Neural cell (in vitro differentiated cells): ENCODE measurements around the gene TMCC2. TPM values are rescaled to one million over a fixed set of nuclear protein-coding genes. Genes with fewer than 3 reads are reported as not detected.

Experiments used
- H2AFZ ChIP-seq: fragments of 200-600, 300-800 bp; sonication (generic), shearing (Covaris generic); 2 replicates; pipeline ENCODE4 v1.6.0; 2014; ENCODE audit warnings: low read depth, mild to moderate bottlenecking, antibody characterized with exemption, low read length, moderate library complexity
- H3F3A ChIP-seq: fragments of 200-600 bp; shearing (Covaris generic); 2 replicates; pipeline ENCODE4 v1.6.1; 2016; ENCODE audit warnings: mild to moderate bottlenecking, moderate library complexity, mixed read lengths, antibody characterized with exemption, low read length; ENCODE audit not compliant: insufficient read depth, poor library complexity, severe bottlenecking
- H3K27ac ChIP-seq: fragments of 200-600, 300-800 bp; sonication (generic), shearing (Covaris generic); 2 replicates; pipeline ENCODE4 v1.5.1; 2014; ENCODE audit warnings: mild to moderate bottlenecking, low read length, moderate library complexity
- H3K27me3 ChIP-seq: fragments of 300-800, 200-600 bp; sonication (generic), shearing (Covaris generic); 2 replicates; pipeline ENCODE4 v1.6.0; 2014; ENCODE audit warnings: mild to moderate bottlenecking, low read depth, low read length, moderate library complexity; ENCODE audit not compliant: insufficient read depth
- H3K36me3 ChIP-seq: fragments of 300-800, 200-600 bp; sonication (generic), shearing (Covaris generic); 2 replicates; pipeline ENCODE4 v1.5.1; 2014; ENCODE audit warnings: mild to moderate bottlenecking, antibody characterized with exemption, low read length, moderate library complexity; ENCODE audit not compliant: insufficient read depth
- H3K4me2 ChIP-seq: fragments of 300-800, 200-600 bp; sonication (generic), shearing (Covaris generic); 2 replicates; pipeline ENCODE4 v1.6.0; 2014; ENCODE audit warnings: mild to moderate bottlenecking, low read length
- H3K4me3 ChIP-seq: fragments of 300-800, 200-600 bp; sonication (generic), shearing (Covaris generic); 2 replicates; pipeline ENCODE4 v1.5.1; 2014; ENCODE audit warnings: mild to moderate bottlenecking, low read length, moderate library complexity
- H3K79me2 ChIP-seq: fragments of 200-600 bp; shearing (Covaris generic); replicated peaks from 2 replicates; pipeline ENCODE4 v1.6.0; 2014; ENCODE audit warnings: mild to moderate bottlenecking, low read length, moderate library complexity; ENCODE audit not compliant: insufficient read depth
- H3K9ac ChIP-seq: fragments of 300-800, 200-600 bp; sonication (generic), shearing (Covaris generic); 2 replicates; pipeline ENCODE4 v1.6.1; 2016; ENCODE audit warnings: mild to moderate bottlenecking, low read length, mixed read lengths
- H3K9me2 ChIP-seq: fragments of 200-600 bp; shearing (Covaris generic); 2 replicates; pipeline ENCODE4 v1.6.1; 2016; ENCODE audit warnings: mild to moderate bottlenecking, low read length, mixed read lengths; ENCODE audit not compliant: insufficient read depth
- H3K9me3 ChIP-seq: fragments of 200-600, 300-800 bp; sonication (generic), shearing (Covaris generic); 2 replicates; pipeline ENCODE4 v1.6.1; 2016; ENCODE audit warnings: mild to moderate bottlenecking, mixed run types, low read length, moderate library complexity, mixed read lengths
- H4K20me1 ChIP-seq: fragments of 200-600 bp; shearing (Covaris generic); 2 replicates; pipeline ENCODE4 v1.6.1; 2016; ENCODE audit warnings: mild to moderate bottlenecking, mixed run types; ENCODE audit not compliant: insufficient read depth
- EP300 ChIP-seq: fragments of 450-650 bp; conservative IDR thresholded peaks from 2 replicates; pipeline ENCODE4 v1.6.1; 2014; ENCODE audit warnings: antibody characterized with exemption, mild to moderate bottlenecking, moderate library complexity; ENCODE audit not compliant: poor library complexity, severe bottlenecking
- EZH2 ChIP-seq: fragments of 200-600, 300-800 bp; shearing (Covaris generic), sonication (generic); IDR thresholded peaks from 2 replicates; pipeline ENCODE4 v1.6.1; 2014; ENCODE audit warnings: antibody characterized with exemption, low read length, borderline replicate concordance, mild to moderate bottlenecking; ENCODE audit not compliant: insufficient read depth, poor library complexity, severe bottlenecking
- MXI1 ChIP-seq: fragments of 450-650 bp; conservative IDR thresholded peaks from 2 replicates; pipeline ENCODE4 v1.6.1; 2014; ENCODE audit warnings: antibody characterized with exemption, mild to moderate bottlenecking; ENCODE audit not compliant: poor library complexity, severe bottlenecking
- POLR2AphosphoS5 ChIP-seq: IDR thresholded peaks from 2 replicates; pipeline ENCODE4 v1.6.1; 2012
- RAD21 ChIP-seq: fragments of 450-650 bp; conservative IDR thresholded peaks from 2 replicates; pipeline ENCODE4 v1.6.1; 2014; ENCODE audit warnings: antibody characterized with exemption, mild to moderate bottlenecking, moderate library complexity
- SMC3 ChIP-seq: fragments of 450-650 bp; conservative IDR thresholded peaks from 2 replicates; pipeline ENCODE4 v1.6.1; 2014; ENCODE audit warnings: antibody characterized with exemption, mild to moderate bottlenecking, moderate library complexity; ENCODE audit not compliant: poor library complexity
- TAF1 ChIP-seq: IDR thresholded peaks from 2 replicates; pipeline ENCODE4 v1.6.1; 2012; ENCODE audit warnings: low read depth
- polyA plus RNA-seq: library from polyadenylated mRNA; depleted of rRNA; stranded (reverse); fragments of >200 nt; gene quantifications from 2 replicates; pipeline ENCODE4 v1.2.3, GENCODE V29; 2014
- TF ChIP-seq, protein P1 (sequence below): IDR thresholded peaks from 2 replicates; pipeline ENCODE4 v1.6.1; 2012; ENCODE audit warnings: borderline replicate concordance
- TF ChIP-seq, protein P2 (sequence below): fragments of 450-650 bp; IDR thresholded peaks from 2 replicates; pipeline ENCODE4 v1.5.1; 2014; ENCODE audit warnings: antibody characterized with exemption, mild to moderate bottlenecking, moderate library complexity; ENCODE audit not compliant: poor library complexity, severe bottlenecking

Gene TMCC2
- polyA plus RNA-seq, 1 donor from 2014 or later: 32.2 TPM

DNA sequence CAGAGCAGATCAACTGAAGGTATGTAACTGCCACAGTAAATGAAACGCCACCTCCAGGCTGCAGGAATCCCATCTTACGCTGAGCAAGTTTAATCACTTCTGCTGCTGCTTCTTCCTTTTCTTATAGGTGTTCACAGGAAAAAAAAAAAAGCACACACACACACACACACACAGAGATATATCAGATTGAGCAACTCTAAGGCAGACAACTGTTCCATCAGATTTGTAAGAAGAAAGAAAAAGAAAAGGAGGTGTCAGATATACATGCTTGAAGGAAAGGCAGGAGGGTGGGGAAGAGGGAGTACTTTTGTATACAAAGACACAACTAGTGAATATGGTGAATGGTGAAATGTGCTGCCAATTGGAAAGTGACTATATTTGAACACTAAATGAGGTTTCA, 44.8 kb upstream of the TMCC2 start:
- no peak overlapping the region for H2AFZ ChIP-seq
- H3K27me3 ChIP-seq: no peaks in the 10 kb centered on the region
- H3K79me2 ChIP-seq: peaks cover 1% of the 10 kb centered on the region
- TF ChIP-seq, protein P1, sequence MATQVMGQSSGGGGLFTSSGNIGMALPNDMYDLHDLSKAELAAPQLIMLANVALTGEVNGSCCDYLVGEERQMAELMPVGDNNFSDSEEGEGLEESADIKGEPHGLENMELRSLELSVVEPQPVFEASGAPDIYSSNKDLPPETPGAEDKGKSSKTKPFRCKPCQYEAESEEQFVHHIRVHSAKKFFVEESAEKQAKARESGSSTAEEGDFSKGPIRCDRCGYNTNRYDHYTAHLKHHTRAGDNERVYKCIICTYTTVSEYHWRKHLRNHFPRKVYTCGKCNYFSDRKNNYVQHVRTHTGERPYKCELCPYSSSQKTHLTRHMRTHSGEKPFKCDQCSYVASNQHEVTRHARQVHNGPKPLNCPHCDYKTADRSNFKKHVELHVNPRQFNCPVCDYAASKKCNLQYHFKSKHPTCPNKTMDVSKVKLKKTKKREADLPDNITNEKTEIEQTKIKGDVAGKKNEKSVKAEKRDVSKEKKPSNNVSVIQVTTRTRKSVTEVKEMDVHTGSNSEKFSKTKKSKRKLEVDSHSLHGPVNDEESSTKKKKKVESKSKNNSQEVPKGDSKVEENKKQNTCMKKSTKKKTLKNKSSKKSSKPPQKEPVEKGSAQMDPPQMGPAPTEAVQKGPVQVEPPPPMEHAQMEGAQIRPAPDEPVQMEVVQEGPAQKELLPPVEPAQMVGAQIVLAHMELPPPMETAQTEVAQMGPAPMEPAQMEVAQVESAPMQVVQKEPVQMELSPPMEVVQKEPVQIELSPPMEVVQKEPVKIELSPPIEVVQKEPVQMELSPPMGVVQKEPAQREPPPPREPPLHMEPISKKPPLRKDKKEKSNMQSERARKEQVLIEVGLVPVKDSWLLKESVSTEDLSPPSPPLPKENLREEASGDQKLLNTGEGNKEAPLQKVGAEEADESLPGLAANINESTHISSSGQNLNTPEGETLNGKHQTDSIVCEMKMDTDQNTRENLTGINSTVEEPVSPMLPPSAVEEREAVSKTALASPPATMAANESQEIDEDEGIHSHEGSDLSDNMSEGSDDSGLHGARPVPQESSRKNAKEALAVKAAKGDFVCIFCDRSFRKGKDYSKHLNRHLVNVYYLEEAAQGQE: no peak
- TF ChIP-seq TAF1 (no peak), POLR2AphosphoS5 (no peak), MXI1 (no peak), EZH2 (no peak), SMC3 (no peak), RAD21 (no peak), EP300 (no peak)
- TF ChIP-seq, protein P2, sequence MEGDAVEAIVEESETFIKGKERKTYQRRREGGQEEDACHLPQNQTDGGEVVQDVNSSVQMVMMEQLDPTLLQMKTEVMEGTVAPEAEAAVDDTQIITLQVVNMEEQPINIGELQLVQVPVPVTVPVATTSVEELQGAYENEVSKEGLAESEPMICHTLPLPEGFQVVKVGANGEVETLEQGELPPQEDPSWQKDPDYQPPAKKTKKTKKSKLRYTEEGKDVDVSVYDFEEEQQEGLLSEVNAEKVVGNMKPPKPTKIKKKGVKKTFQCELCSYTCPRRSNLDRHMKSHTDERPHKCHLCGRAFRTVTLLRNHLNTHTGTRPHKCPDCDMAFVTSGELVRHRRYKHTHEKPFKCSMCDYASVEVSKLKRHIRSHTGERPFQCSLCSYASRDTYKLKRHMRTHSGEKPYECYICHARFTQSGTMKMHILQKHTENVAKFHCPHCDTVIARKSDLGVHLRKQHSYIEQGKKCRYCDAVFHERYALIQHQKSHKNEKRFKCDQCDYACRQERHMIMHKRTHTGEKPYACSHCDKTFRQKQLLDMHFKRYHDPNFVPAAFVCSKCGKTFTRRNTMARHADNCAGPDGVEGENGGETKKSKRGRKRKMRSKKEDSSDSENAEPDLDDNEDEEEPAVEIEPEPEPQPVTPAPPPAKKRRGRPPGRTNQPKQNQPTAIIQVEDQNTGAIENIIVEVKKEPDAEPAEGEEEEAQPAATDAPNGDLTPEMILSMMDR: no peak
- no peak overlapping the region for H3K27ac ChIP-seq
- H3K4me3 ChIP-seq: no peak overlapping the region
- H3K9me3 ChIP-seq: no peaks in the 10 kb centered on the region
- no peak overlapping the region for H3K9ac ChIP-seq
- no peaks in the 10 kb centered on the region for H4K20me1 ChIP-seq
- H3K36me3 ChIP-seq: no peaks in the 10 kb centered on the region
- no peak overlapping the region for H3K4me2 ChIP-seq
- H3K9me2 ChIP-seq: no peaks in the 10 kb centered on the region
- no peaks in the 10 kb centered on the region for H3F3A ChIP-seq

DNA sequence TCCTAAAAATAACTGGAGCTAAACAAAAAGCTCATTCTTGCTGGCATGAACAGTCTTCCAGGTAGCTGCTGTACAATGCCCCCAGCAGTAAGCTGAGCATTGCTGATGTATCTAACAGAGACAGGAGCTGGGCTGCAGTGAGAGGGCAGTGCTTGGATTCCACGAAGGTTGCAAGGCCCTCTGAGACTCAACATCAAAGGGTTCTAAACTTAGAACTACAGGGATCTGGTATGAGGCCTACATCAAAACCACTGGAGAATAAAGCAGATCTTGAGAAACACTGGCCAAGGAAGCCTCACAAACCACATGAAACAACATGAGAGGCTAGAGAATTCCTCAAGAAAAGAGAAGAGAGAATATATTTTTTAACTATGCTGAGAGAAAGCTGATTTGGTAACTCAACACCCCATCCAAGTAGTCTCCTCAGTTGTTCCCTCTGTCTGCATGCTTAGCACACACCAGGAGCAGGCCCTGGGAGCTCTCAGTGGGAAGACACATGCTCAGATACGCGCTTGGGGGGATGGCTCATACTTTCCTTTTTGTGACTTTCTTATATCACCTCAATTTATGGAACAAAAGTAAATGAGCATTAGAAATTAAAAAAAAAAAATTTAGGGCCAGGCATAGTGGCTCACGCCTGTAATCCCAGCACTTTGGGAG, 43.9 kb upstream of the TMCC2 start:
- no peaks in the 10 kb centered on the region for H3F3A ChIP-seq
- no peaks in the 10 kb centered on the region for H3K9me3 ChIP-seq
- peaks cover 5% of the 10 kb centered on the region for H3K79me2 ChIP-seq
- H3K36me3 ChIP-seq: no peaks in the 10 kb centered on the region
- TF ChIP-seq, protein P2: no peak
- TF ChIP-seq MXI1 (no peak), RAD21 (no peak), EP300 (no peak), SMC3 (no peak), TAF1 (no peak), EZH2 (no peak), POLR2AphosphoS5 (no peak)
- TF ChIP-seq, protein P1: no peak
- no peak overlapping the region for H3K27ac ChIP-seq
- H4K20me1 ChIP-seq: no peaks in the 10 kb centered on the region
- H3K4me2 ChIP-seq: no peak overlapping the region
- H3K9ac ChIP-seq: no peak overlapping the region
- H2AFZ ChIP-seq: no peak overlapping the region
- H3K9me2 ChIP-seq: no peaks in the 10 kb centered on the region
- H3K27me3 ChIP-seq: no peaks in the 10 kb centered on the region
- no peak overlapping the region for H3K4me3 ChIP-seq
